ENCODE measurements around the gene ZFP2. TPM values are rescaled to one million over a fixed set of nuclear protein-coding genes. Genes with fewer than 3 reads are reported as not detected.
"Not testable (repeated sequence)": the region's sequence is repeated elsewhere in the genome, so short reads cannot be mapped to it uniquely, and the experiment has no call there.

Gene ZFP2
- total RNA-seq, 6 experiments from 2014 or later: 0.18 to 0.71 (median 0.45) TPM

DNA sequence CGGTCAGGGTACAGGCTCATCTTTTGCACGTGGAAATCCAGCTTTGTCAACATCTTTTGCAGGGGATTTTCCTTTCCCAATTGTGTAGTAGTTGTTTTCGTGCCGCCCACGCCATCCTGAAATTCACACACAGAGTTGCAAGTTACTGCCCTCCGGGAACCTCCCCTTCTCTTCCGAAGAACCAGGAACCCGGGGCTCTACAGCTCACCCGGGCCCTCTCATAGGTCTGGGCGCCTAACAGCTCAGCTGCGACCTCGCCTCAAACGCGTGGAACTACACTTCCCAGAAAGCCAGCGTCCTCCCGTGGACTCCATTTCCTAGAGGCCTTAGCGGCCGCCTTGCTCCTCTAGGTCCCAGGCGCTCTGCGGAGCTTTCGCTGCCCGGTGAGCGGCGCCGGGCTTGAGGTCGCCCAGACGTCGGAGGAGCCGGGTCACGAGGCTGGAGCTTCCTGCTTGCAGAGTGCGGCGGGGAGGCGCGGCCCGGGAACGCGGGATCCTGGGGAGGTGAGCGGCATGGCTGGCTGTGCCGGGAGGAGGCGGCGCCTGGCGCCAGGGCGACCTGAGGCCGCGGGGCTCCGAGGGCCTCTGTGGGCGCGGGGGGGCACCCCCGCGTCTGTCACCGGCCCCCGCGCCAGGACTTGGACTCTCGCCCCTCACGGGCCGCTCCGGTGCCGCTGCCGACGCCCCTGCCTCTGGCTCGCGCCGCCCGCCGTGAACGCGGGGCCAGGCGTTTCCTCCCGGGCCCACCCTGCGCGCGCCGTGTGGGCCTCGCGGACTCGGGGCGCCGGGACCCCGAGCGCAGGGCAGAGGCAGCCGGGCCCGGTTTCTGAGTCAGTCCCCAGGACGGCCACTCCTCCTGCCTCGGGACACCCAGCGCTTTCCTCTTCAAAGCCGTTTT is 35.8 kb upstream of the ZFP2 start, which contains the start of gene ZNF354B:
Gene ZNF354B, plus strand, starts transcription at position 329 of the 897 bp plus-strand sequence. CDS start 1,095 bp downstream, outside the sequence.
- no peaks in the 10 kb centered on the region for H3K9me3 ChIP-seq
- H3K4me3 ChIP-seq: peak within 1 kb of the TSS; percentile 66 to 86 (median 81)
- H3K27me3 ChIP-seq: no peaks in the 10 kb centered on the region
- intact Hi-C loops (cut with DNase I): loop anchor here (5.0 to 10.0 kb wide), 2 partner anchors 125 to 202 kb away; partner anchors contain the start of genes ZNF354A (in 1 of the 2) and ZNF354C (in 1 of the 2)
- TF ChIP-seq, protein P1, sequence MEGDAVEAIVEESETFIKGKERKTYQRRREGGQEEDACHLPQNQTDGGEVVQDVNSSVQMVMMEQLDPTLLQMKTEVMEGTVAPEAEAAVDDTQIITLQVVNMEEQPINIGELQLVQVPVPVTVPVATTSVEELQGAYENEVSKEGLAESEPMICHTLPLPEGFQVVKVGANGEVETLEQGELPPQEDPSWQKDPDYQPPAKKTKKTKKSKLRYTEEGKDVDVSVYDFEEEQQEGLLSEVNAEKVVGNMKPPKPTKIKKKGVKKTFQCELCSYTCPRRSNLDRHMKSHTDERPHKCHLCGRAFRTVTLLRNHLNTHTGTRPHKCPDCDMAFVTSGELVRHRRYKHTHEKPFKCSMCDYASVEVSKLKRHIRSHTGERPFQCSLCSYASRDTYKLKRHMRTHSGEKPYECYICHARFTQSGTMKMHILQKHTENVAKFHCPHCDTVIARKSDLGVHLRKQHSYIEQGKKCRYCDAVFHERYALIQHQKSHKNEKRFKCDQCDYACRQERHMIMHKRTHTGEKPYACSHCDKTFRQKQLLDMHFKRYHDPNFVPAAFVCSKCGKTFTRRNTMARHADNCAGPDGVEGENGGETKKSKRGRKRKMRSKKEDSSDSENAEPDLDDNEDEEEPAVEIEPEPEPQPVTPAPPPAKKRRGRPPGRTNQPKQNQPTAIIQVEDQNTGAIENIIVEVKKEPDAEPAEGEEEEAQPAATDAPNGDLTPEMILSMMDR (IDR thresholded peaks at IDR 0.05): peak; percentile 1 to 23 (median 16)
- TF ChIP-seq POLR2A (IDR thresholded peaks at IDR 0.05): peak; percentile 81
- ATAC-seq (peak; percentile 99), DNase-seq (peak; percentile 93 to 95 (median 94))
- H3K36me3 ChIP-seq: peaks cover 0 to 15% (median 0%) of the 10 kb centered on the region in 4 donors
- WGBS (ENCODE audit: insufficient coverage, low coverage, low lambda C conversion rate, missing lambda C conversion rate): 1% methylated on average over 34 of the region's 86 CpGs
- H3K4me1 ChIP-seq: no peaks in the 10 kb centered on the region
- peak within 1 kb of the TSS; percentile 50 to 80 (median 61) for H3K27ac ChIP-seq

GRCh38 chr5:178860615-178861014 is 35.1 kb upstream of the ZFP2 start:
- ATAC-seq; H3K27me3 ChIP-seq; H3K9me3 ChIP-seq; intact Hi-C loops (cut with DNase I); DNase-seq; H3K4me1 ChIP-seq: not testable (repeated sequence)
- no CpG with 5 or more reads among the region's 31 CpGs for WGBS (ENCODE audit: insufficient coverage, low coverage, low lambda C conversion rate, missing lambda C conversion rate)
- peak overlapping the region in 1 of 3 donors; percentile 80 for H3K27ac ChIP-seq
- peak overlapping the region; percentile 66 to 86 (median 81) for H3K4me3 ChIP-seq
- peaks cover 2 to 18% (median 3%) of the 10 kb centered on the region in 4 donors for H3K36me3 ChIP-seq

DNA sequence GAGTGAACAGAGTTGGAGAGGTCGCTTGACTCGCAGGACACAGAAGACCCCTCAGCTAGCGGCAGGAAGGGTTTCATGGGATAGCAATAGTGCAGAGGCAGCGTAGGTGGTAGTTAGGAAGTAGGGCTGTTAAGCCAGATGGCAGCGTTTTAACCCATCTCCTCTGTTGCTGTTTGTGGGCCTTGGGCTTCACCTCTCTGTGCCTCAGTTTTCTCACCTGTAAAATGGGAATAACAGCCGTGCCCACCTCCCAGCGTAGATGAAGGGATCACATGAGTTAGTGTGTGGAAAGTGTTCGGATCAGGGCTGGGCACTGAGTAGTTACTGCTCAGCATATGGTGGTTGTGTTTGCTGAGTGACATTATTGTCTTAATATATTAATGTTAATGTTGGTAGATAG is 34.1 kb upstream of the ZFP2 start:
- H3K4me1 ChIP-seq: no peaks in the 10 kb centered on the region
- TF ChIP-seq, protein P1 (IDR thresholded peaks at IDR 0.05): no peak
- no peak for TF ChIP-seq POLR2A (IDR thresholded peaks at IDR 0.05)
- peaks cover 5 to 28% (median 12%) of the 10 kb centered on the region in 4 donors for H3K36me3 ChIP-seq
- no peak for DNase-seq
- 90% methylated on average over 8 of the region's 8 CpGs for WGBS (ENCODE audit: insufficient coverage, low coverage, low lambda C conversion rate, missing lambda C conversion rate)
- no peaks in the 10 kb centered on the region for H3K9me3 ChIP-seq
- no peak for ATAC-seq
- no peak overlapping the region for H3K4me3 ChIP-seq
- H3K27ac ChIP-seq: no peak overlapping the region
- H3K27me3 ChIP-seq: no peaks in the 10 kb centered on the region
- intact Hi-C loops (cut with DNase I): no loop called here

- Histone ChIP-seq H3K36me3 (peaks cover 5 to 62% (median 35%) of the 10 kb centered on the region in 4 donors), H3K4me1 (no peaks in the 10 kb centered on the region), H3K9me3 (no peaks in the 10 kb centered on the region), H3K27me3 (no peaks in the 10 kb centered on the region), H3K4me3 (no peak overlapping the region), H3K27ac (no peak overlapping the region)
- no peak for DNase-seq
- no peak for ATAC-seq
- intact Hi-C loops (cut with DNase I): no loop called here
- no peak for TF ChIP-seq POLR2A (IDR thresholded peaks at IDR 0.05)
- TF ChIP-seq, protein P1 (IDR thresholded peaks at IDR 0.05): no peak
- 95% methylated on average over 3 of the region's 4 CpGs for WGBS (ENCODE audit: insufficient coverage, low coverage, low lambda C conversion rate, missing lambda C conversion rate)
Observed at GRCh38 chr5:178866946-178867345, 28.8 kb upstream of the ZFP2 start.

- peak in 1 of 4 donors; percentile 6 for ATAC-seq
- no peak for DNase-seq
Observed at GRCh38 chr5:178869577-178869976, 26.1 kb upstream of the ZFP2 start.

More at GRCh38 chr5:178869577-178869976, 26.1 kb upstream of the ZFP2 start:
- no peaks in the 10 kb centered on the region for H3K4me1 ChIP-seq
- H3K9me3 ChIP-seq: peaks cover 0 to 9% (median 4%) of the 10 kb centered on the region in 4 donors
- WGBS (ENCODE audit: insufficient coverage, low coverage, low lambda C conversion rate, missing lambda C conversion rate): 68% methylated on average over 5 of the region's 8 CpGs
- no peak overlapping the region for H3K27ac ChIP-seq
- peaks cover 5 to 61% (median 38%) of the 10 kb centered on the region in 4 donors for H3K36me3 ChIP-seq
- no peak overlapping the region for H3K4me3 ChIP-seq
- no peak for TF ChIP-seq POLR2A (IDR thresholded peaks at IDR 0.05)
- TF ChIP-seq, protein P1 (IDR thresholded peaks at IDR 0.05): no peak
- intact Hi-C loops (cut with DNase I): no loop called here
- no peaks in the 10 kb centered on the region for H3K27me3 ChIP-seq
